Suppressor macrophage treated with lipopolysaccharide for 4 hours (primary cell): ENCODE results near the gene CD99L2.

Source experiments
- DNase-seq: peaks from one replicate; pipeline ENCODE4 v3.0.0-alpha.2; 2020

CD99L2 gene

GRCh38 chrX:150898343-150899190 is at the start of gene CD99L2:
TSS of gene CD99L2 (minus strand) at chrX:150898668. CDS start at chrX:150898588, 80 bp downstream.
- peak; percentile 93 for DNase-seq

GRCh38 chrX:150944233-150944632 is 45.8 kb upstream of the CD99L2 start:
- no peak for DNase-seq

GRCh38 chrX:150942942-150943594 is 44.6 kb upstream of the CD99L2 start:
- no peak for DNase-seq

GRCh38 chrX:150941580-150941979 is 43.1 kb upstream of the CD99L2 start:
- no peak for DNase-seq

GRCh38 chrX:150940844-150941495 is 42.5 kb upstream of the CD99L2 start:
- no peak for DNase-seq

- DNase-seq = no peak
Observed at GRCh38 chrX:150936556-150936955, 38.1 kb upstream of the CD99L2 start.

GRCh38 chrX:150935467-150935866 is 37.0 kb upstream of the CD99L2 start:
- no peak for DNase-seq

- no peak for DNase-seq
Observed at GRCh38 chrX:150934453-150934852, 36.0 kb upstream of the CD99L2 start.

GRCh38 chrX:150933945-150934350 is 35.5 kb upstream of the CD99L2 start:
- DNase-seq = no peak

- DNase-seq = no peak
Observed at GRCh38 chrX:150929058-150929457, 30.6 kb upstream of the CD99L2 start.

- DNase-seq = no peak
Observed at GRCh38 chrX:150926791-150927190, 28.3 kb upstream of the CD99L2 start.

- DNase-seq = no peak
Observed at GRCh38 chrX:150926304-150926703, 27.8 kb upstream of the CD99L2 start.

- no peak for DNase-seq
Observed at GRCh38 chrX:150919401-150919800, 20.9 kb upstream of the CD99L2 start.

- DNase-seq = no peak
Observed at GRCh38 chrX:150913511-150913910, 15.0 kb upstream of the CD99L2 start.

- DNase-seq = no peak
Observed at GRCh38 chrX:150907474-150907873, 9.0 kb upstream of the CD99L2 start.

- DNase-seq = no peak
Observed at GRCh38 chrX:150906694-150907093, 8.2 kb upstream of the CD99L2 start.

GRCh38 chrX:150905293-150905692 is 6.8 kb upstream of the CD99L2 start:
- DNase-seq = no peak

- no peak for DNase-seq
Observed at GRCh38 chrX:150903110-150903508, 4.6 kb upstream of the CD99L2 start.

GRCh38 chrX:150902434-150903109 is 4.1 kb upstream of the CD99L2 start:
- no peak for DNase-seq

- DNase-seq = peak; percentile 69
Observed at GRCh38 chrX:150899191-150899757, 806 bp upstream of the CD99L2 start.

GRCh38 chrX:150897421-150898320 is 797 bp downstream of the CD99L2 start:
- DNase-seq = no peak

GRCh38 chrX:150896632-150897031 is 1.8 kb downstream of the CD99L2 start:
- DNase-seq = no peak
